Stimulated activated CD4-positive, alpha-beta T cell treated with anti-CD3 and anti-CD28 coated beads, Interleukin-4, amount 100 ng/mL, for 1 hour (primary cell): ENCODE measurements around the gene AAK1.
"Not testable (repeated sequence)": the region's sequence is repeated elsewhere in the genome, so short reads cannot be mapped to it uniquely, and the experiment has no call there.

ENCODE experiments used
- DNase-seq: peaks from one replicate; pipeline ENCODE4 v3.0.0-alpha.2; 2020

The AAK1 gene

GRCh38 chr2:69592511-69592910 lies 51.0 kb downstream of the AAK1 start:
- no peak for DNase-seq

DNA sequence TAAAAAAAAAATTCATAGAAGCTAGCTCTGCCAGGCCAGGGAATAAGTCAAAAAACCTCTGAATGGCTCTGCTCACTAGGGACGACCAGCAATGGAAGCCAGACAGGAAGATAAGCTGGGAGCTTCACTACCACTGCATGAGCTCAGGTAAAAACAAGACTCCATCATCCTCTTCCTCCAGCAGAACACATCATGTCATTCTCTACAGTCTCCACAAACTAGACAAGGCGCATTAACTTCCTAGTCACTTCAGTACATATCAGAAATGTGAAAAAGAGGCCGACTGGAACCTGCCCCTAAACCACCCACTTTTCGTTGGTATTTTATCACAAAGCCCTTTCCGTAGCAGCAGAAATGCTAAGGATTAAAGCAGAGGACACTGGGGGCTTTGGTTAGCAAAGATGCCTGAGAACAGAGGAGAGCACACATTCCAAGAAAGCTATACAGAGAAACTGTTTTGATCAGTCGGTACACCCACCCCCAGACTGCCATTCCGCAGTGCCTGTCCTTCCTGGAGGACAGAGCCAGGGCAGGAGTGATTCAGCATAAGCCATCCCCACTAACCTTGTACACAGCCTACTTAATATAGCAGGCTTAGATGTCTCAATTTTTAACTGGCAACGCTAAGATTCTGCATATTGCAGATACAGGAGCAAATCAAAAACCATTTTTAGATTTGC lies 53.4 kb downstream of the AAK1 start:
- no peak for DNase-seq

DNA sequence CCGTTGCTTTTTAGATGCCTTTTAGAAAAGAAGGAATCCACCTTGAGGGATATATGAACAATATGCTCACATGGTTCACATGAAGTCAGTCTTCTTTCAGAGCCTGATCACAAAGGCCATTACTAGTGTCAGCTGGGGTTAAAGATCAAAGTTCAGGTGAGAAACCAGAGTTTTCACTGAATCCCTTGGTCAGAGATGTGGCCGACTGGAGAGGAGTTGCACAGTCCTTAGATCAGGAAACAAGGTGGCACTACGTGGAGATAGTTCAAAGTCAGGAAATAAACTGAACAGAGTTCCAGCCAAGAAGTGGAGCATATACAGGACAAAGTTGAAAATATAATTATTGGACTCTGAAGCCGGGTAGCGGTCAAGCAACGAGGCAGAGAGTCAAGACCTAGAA lies 54.6 kb downstream of the AAK1 start:
- DNase-seq, result no peak

DNA sequence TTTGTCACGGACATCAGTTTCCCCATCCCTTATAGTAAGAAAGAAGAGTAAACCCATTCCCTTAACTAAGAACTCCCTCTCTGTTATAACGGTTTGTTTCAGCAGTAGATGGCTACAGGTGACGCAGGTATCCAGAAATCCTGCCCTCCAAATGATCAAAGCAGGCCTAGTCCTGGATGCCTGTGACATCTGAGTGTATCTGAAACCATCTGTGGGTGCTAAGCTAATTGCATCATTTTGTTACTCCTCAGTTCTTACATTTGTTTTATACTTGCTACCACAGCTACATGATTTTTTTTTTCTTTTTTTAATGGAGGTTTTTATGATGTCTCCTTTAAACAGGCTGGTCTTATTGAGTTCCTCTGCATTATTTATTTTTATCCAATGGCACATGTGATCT lies 55.1 kb downstream of the AAK1 start:
- DNase-seq, result no peak

- no peak for DNase-seq
Measured at GRCh38 chr2:69585855-69586555, 57.5 kb downstream of the AAK1 start.

GRCh38 chr2:69584127-69584889 lies 59.2 kb downstream of the AAK1 start:
- no peak for DNase-seq

DNA sequence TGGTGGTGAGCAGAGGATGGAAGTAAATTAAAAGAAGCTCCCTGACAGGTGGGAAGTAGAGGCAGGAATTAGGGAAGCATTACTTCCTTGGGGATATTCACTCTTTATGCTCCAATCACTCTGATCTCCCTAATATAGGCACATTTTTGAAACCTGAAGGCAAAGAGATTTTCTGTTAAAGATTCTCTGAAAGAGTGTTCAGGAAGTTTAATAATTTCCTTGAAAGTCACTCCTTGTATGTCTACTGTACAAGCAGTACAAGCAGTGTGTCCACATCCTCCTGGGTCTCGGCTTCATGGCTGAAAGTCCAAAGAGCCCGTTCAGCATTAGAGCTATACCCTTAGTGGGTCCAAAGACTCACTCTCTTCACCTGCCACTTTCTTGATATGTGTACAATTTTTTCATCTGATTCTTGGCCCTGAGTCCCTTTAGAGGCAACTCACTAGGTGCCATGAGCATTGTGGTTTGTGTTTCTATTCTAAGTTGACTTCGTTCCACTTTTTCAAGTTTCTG lies 60.2 kb downstream of the AAK1 start:
- DNase-seq, result no peak

- DNase-seq, result no peak
Measured at GRCh38 chr2:69582582-69583176, 60.9 kb downstream of the AAK1 start.

DNA sequence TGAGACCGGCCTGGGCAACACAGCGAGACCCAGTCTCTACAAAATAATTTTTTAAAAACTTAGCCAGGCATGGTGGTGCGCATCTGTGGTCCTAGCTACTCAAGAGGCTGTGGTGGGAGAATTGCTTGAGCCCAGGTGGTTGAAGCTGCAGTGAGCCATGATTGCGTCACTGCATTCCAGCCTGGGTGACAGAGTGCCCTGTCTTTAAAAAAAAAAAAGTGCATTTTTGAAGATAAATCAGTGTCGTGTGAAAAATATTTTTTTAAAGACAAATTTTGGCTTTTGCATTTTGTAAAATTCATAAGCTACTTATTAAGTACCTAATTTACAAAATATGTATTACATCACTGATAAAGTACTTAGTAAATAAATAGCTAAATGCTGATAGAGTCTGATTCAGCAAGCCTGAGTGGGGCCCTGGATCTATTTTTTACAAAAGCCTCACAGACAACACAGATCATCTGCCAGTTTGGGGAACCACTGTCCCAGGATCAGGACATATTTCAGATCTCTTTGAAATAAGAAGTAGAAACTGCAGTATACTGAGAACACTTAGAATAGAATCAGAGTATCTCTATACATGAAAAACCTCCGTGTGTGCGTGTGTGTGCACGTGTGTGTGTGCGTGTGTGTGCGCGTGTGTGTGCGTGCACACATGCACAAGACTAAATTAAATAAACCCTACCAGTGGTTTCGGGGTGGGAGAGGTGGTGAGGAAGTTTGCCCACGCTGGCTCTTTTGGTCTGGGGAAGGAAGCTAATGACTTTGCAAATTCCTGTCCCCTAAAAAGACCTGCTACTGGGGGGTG lies 61.6 kb downstream of the AAK1 start:
- DNase-seq, result no peak

GRCh38 chr2:69580486-69580885 lies 63.1 kb downstream of the AAK1 start:
- no peak for DNase-seq

DNA sequence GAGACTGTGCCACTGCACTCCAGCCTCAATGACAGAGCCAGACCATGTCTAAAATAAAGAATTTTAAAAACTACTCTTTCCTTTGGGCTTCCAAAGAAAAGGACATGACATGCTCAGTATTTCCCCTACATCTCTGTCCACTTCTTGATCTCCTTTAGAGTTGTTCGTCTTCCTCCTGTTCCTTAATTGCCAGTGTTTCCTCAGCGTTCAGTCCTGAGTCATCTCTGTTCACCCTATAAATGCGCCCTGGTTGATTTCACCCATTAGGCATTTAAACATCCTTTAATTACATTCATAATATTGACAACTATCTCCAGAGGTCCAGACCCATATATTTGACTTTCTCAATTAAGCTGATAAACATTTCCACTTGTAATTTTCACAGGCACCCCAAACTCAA lies 64.0 kb downstream of the AAK1 start:
- no peak for DNase-seq

GRCh38 chr2:69578198-69578540 lies 65.4 kb downstream of the AAK1 start:
- no peak for DNase-seq

- no peak for DNase-seq
Measured at GRCh38 chr2:69577467-69578197, 65.9 kb downstream of the AAK1 start.

- DNase-seq, result no peak
Measured at GRCh38 chr2:69576880-69577279, 66.7 kb downstream of the AAK1 start.

GRCh38 chr2:69575926-69576325 lies 67.6 kb downstream of the AAK1 start:
- DNase-seq, result no peak

DNA sequence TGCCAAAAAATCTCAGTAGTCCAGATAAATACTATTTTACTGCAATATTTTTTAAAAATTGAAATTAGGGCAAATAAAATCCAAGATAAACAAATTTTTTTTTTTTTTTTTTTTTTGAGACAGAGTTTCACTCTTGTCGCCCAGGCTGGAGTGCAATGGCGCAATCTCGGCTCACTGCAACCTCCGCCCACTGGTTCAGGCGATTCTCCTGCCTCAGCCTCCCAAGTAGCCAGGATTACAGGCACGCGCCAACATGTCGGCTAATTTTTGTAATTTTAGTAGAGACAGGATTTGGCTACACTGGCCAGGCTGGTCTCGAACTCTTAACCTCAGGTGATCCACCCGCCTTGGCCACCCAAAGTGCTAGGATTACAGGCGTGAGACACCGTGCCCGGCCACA lies 68.2 kb downstream of the AAK1 start:
- DNase-seq, result not testable (repeated sequence)

DNA sequence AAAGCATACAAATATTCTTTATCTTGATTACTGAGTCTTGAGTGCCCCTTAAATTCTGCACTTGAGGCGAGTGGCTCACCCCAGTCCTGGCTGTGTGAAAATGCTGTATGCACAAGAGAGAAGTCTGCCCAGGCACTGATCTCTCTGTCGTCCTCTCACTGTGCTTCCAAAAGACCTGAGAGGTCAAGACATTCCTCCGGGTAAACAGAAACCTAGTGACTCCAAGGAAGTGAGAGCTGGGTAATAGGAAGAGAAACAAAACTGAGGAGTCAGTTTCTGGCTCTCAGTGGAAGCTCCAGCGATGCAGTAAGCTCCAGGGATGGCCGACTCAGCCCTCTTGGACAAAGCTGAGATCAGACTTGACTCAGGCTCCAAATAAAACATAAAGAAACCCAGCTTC lies 70.9 kb downstream of the AAK1 start:
- DNase-seq, result no peak

DNA sequence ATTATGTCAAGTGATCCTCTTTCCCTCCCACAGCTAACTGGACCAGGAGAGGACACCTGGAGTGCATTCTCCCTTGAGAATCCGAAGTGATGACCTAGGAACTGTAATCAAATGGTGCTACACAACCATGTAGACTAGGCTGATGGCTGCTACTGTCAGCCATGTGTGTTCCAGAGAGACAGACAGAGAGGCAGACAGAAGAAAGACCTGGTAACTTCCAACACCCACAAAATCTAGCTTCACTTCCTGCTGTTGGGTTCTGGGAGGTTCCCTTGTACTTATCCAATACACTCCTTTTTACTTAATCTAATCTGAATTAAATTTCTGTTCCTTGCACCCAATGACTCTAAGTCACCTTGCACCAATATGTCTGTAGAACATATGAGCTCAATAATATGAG lies 72.3 kb downstream of the AAK1 start:
- no peak for DNase-seq

- no peak for DNase-seq
Measured at GRCh38 chr2:69570474-69570873, 73.1 kb downstream of the AAK1 start.

DNA sequence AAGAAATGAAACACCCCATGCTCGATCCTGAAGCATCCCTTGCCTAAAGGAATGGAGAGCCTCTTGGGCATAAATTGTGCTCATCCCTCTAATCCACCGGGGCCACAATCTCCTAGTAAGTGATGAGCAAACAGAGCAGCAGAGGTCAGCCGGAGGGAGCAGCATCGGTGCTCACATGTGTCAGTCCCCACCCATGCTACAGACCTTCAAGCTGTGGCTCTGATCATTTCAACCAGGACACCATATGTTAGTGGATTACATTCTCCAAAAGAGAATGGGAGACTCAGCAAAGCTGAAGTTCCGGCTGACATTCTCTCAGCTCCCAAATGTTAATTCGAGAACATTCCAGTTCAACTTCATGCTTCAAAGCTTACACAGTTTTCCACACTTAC lies 75.6 kb downstream of the AAK1 start:
- DNase-seq, result no peak

GRCh38 chr2:69567157-69567908 lies 76.2 kb downstream of the AAK1 start:
- DNase-seq, result no peak
